Hematopoietic multipotent progenitor cell treated with erythropoietin and hydrocortisone succinate and interleukin-3 and kit ligand, for 17 days (in vitro differentiated cells): ENCODE measurements around the gene SCYL3.
"Not testable (repeated sequence)": the region's sequence is repeated elsewhere in the genome, so short reads cannot be mapped to it uniquely, and the experiment has no call there.

ENCODE experiments used
- DNase-seq: peaks from one replicate; pipeline ENCODE4 v3.0.0-alpha.2; 2015; ENCODE audit warnings: low spot score

The SCYL3 gene

GRCh38 chr1:169871988-169872387 lies 21.7 kb downstream of the SCYL3 start:
- DNase-seq: not testable (repeated sequence)

- no peak for DNase-seq
Measured at GRCh38 chr1:169869426-169869825, 24.3 kb downstream of the SCYL3 start.

GRCh38 chr1:169868978-169869377 lies 24.7 kb downstream of the SCYL3 start:
- DNase-seq: no peak

- no peak for DNase-seq
Measured at GRCh38 chr1:169867012-169867675, 26.6 kb downstream of the SCYL3 start.

- no peak for DNase-seq
Measured at GRCh38 chr1:169866577-169866976, 27.1 kb downstream of the SCYL3 start.

GRCh38 chr1:169864531-169864930 lies 29.2 kb downstream of the SCYL3 start:
- not testable (repeated sequence) for DNase-seq

GRCh38 chr1:169860750-169861149 lies 32.9 kb downstream of the SCYL3 start:
- DNase-seq: no peak

- DNase-seq: no peak
Measured at GRCh38 chr1:169860187-169860586, 33.5 kb downstream of the SCYL3 start.

GRCh38 chr1:169859001-169859400 lies 34.7 kb downstream of the SCYL3 start:
- DNase-seq: no peak

- DNase-seq: no peak
Measured at GRCh38 chr1:169858467-169858866, 35.2 kb downstream of the SCYL3 start.

GRCh38 chr1:169853341-169853740 lies 40.4 kb downstream of the SCYL3 start:
- no peak for DNase-seq

GRCh38 chr1:169849346-169850022 lies 44.2 kb downstream of the SCYL3 start:
- no peak for DNase-seq

GRCh38 chr1:169848456-169848855 lies 45.2 kb downstream of the SCYL3 start:
- no peak for DNase-seq

- DNase-seq: no peak
Measured at GRCh38 chr1:169844941-169845608, 48.6 kb downstream of the SCYL3 start.

- DNase-seq: no peak
Measured at GRCh38 chr1:169838942-169839341, 54.8 kb downstream of the SCYL3 start.

- no peak for DNase-seq
Measured at GRCh38 chr1:169836198-169836597, 57.5 kb downstream of the SCYL3 start.

GRCh38 chr1:169835647-169836046 lies 58.0 kb downstream of the SCYL3 start:
- no peak for DNase-seq

- DNase-seq: no peak
Measured at GRCh38 chr1:169834869-169835268, 58.8 kb downstream of the SCYL3 start.

GRCh38 chr1:169833179-169833901 lies 60.4 kb downstream of the SCYL3 start:
- no peak for DNase-seq

- no peak for DNase-seq
Measured at GRCh38 chr1:169829671-169830070, 64.0 kb downstream of the SCYL3 start.

- no peak for DNase-seq
Measured at GRCh38 chr1:169824153-169824552, 69.5 kb downstream of the SCYL3 start.

GRCh38 chr1:169821500-169821899 lies 72.2 kb downstream of the SCYL3 start:
- no peak for DNase-seq

- no peak for DNase-seq
Measured at GRCh38 chr1:169816617-169817016, 77.1 kb downstream of the SCYL3 start.
